ENCODE results near the gene PCDH8. TPM values are rescaled to one million over a fixed set of nuclear protein-coding genes. Genes with fewer than 3 reads are reported as not detected.

The PCDH8 gene, protein sequence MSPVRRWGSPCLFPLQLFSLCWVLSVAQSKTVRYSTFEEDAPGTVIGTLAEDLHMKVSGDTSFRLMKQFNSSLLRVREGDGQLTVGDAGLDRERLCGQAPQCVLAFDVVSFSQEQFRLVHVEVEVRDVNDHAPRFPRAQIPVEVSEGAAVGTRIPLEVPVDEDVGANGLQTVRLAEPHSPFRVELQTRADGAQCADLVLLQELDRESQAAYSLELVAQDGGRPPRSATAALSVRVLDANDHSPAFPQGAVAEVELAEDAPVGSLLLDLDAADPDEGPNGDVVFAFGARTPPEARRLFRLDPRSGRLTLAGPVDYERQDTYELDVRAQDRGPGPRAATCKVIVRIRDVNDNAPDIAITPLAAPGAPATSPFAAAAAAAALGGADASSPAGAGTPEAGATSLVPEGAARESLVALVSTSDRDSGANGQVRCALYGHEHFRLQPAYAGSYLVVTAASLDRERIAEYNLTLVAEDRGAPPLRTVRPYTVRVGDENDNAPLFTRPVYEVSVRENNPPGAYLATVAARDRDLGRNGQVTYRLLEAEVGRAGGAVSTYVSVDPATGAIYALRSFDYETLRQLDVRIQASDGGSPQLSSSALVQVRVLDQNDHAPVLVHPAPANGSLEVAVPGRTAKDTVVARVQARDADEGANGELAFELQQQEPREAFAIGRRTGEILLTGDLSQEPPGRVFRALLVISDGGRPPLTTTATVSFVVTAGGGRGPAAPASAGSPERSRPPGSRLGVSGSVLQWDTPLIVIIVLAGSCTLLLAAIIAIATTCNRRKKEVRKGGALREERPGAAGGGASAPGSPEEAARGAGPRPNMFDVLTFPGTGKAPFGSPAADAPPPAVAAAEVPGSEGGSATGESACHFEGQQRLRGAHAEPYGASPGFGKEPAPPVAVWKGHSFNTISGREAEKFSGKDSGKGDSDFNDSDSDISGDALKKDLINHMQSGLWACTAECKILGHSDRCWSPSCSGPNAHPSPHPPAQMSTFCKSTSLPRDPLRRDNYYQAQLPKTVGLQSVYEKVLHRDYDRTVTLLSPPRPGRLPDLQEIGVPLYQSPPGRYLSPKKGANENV
- total RNA-seq, result not detected in 2 replicates

DNA sequence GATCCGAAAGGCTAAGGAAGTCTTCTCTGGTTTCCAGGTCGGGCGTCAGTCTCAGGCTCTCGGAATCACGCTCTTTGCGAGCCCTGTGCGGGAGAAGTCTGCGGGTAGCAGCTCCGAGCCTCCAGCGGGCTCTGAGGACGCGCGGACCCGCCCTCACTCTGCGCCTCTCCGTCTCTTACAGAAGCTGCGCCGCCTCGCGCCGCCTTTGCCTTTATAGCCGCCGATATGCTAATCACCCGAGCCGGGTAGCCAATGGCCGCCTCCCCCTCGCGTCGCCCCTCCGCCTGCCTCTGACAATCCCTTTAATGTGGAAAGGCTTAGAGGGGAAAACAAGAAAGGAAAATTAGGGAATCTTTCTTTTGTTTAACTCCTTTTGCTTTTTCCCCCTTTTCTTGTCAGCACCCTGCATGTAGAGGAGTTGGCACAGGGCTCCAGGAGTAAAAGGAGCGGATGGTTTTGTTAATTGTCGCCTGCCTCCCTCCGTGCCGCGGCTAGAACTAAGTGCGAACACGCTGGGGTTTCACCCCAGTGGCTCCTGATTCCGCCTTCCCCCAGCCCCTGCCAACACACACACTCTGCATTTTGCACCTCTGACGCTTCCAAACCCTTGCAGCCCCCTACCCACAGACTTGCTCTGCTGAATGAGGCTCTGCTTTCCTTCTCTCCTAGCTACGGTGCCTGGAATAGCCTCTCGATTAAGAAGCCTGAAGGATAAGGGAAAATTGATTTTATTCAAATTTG lies at the start of gene PCDH8:
Gene PCDH8 (minus strand): TSS at position 186 of the 741 bp plus-strand sequence. CDS start 204 bp downstream, outside the sequence.

Other genes starting within 250 kb of the PCDH8 start
- gene HNRNPA1L2, start 206.2 kb downstream of the PCDH8 start, total RNA-seq, result 2.9 and 4.4 TPM in 2 replicates
- 25.1 and 43.1 TPM in 2 replicates for gene SUGT1, start 195.8 kb downstream of the PCDH8 start, total RNA-seq
- not detected in 2 replicates for gene CNMD, start 108.8 kb downstream of the PCDH8 start, total RNA-seq
- gene OLFM4, start 180.2 kb upstream of the PCDH8 start, total RNA-seq, result not detected in 2 replicates